Measurements from ENCODE around the gene TTC27. TPM values are rescaled to one million over a fixed set of nuclear protein-coding genes. Genes with fewer than 3 reads are reported as not detected.

TTC27 gene
- total RNA-seq, 1 experiment from 2014 or later, result 25.1 TPM

DNA sequence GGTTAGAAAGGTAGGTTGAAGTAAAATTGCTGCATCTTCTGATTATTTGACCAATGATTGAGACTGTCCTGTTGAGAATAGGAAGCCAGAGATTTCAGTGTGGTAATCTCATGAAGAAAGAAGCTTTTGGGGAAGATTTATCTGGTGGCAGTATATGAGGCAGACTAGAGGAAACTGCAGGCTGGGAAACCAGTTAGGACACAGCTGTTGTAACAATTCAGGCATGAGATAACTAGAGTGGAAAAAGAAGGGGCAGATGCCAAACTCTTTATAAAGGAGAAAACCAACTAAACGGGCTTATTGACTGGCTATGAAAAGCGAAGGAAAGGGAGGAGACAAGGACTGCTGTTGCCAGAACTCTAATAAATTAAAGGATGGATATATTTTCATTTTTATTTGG lies 155.6 kb downstream of the TTC27 start:
- H3K4me3 Mint-ChIP-seq, result no peak overlapping the region
- peaks cover 19% of the 10 kb centered on the region for H3K36me3 Mint-ChIP-seq
- ChIA-PET POLR2A (no interaction called here), CTCF (no interaction called here)
- H3K27ac Mint-ChIP-seq, result 0 out of 2 replicates have a peak overlapping the region, but pooled peaks have one; percentile 13
- TF ChIP-seq MYBL2 (CRISPR knock-in tag; IDR thresholded peaks at IDR 0.05) (no peak), ELF4 (CRISPR knock-in tag; IDR thresholded peaks at IDR 0.05; ENCODE audit: low read depth) (no peak)
- TF ChIP-seq, protein P1, sequence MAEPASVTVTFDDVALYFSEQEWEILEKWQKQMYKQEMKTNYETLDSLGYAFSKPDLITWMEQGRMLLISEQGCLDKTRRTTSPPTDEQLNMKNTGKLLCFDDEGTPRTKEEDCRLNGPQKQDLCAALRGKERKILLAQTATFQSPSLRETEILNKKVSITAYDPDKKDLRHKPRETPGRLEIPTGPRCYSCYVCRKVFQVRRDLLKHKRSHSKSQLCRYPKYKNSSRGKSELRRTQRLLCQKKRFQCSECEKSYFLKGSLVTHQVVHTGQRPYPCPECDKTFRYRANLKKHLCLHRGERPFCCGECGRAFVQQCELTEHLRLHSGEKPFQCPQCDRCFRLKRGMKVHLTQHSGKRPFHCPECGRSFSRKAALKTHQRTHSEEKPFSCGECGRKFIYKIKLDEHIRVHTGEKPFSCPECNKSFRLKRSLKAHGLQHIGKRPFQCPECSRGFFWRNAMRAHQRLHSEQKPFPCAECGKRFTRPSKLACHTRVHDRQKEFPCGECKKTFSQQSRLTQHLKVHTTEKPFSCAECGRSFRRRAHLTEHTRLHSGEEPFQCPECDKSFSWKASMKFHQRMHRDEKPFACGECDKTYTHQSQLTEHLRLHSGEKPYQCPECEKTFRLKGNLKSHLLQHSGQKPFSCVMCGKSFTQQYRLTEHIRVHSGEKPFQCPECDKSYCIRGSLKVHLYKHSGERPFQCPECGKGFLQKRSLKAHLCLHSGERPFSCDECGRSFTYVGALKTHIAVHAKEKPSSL (CRISPR knock-in tag; conservative IDR thresholded peaks at IDR 0.05), result no peak
- TF ChIP-seq, protein P2, sequence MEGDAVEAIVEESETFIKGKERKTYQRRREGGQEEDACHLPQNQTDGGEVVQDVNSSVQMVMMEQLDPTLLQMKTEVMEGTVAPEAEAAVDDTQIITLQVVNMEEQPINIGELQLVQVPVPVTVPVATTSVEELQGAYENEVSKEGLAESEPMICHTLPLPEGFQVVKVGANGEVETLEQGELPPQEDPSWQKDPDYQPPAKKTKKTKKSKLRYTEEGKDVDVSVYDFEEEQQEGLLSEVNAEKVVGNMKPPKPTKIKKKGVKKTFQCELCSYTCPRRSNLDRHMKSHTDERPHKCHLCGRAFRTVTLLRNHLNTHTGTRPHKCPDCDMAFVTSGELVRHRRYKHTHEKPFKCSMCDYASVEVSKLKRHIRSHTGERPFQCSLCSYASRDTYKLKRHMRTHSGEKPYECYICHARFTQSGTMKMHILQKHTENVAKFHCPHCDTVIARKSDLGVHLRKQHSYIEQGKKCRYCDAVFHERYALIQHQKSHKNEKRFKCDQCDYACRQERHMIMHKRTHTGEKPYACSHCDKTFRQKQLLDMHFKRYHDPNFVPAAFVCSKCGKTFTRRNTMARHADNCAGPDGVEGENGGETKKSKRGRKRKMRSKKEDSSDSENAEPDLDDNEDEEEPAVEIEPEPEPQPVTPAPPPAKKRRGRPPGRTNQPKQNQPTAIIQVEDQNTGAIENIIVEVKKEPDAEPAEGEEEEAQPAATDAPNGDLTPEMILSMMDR (IDR thresholded peaks at IDR 0.05), result no peak
- TF ChIP-seq, protein P3, sequence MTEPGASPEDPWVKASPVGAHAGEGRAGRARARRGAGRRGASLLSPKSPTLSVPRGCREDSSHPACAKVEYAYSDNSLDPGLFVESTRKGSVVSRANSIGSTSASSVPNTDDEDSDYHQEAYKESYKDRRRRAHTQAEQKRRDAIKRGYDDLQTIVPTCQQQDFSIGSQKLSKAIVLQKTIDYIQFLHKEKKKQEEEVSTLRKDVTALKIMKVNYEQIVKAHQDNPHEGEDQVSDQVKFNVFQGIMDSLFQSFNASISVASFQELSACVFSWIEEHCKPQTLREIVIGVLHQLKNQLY (CRISPR knock-in tag; IDR thresholded peaks at IDR 0.05), result no peak
- TF ChIP-seq, protein P4, sequence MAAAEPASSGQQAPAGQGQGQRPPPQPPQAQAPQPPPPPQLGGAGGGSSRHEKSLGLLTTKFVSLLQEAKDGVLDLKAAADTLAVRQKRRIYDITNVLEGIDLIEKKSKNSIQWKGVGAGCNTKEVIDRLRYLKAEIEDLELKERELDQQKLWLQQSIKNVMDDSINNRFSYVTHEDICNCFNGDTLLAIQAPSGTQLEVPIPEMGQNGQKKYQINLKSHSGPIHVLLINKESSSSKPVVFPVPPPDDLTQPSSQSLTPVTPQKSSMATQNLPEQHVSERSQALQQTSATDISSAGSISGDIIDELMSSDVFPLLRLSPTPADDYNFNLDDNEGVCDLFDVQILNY (CRISPR knock-in tag; IDR thresholded peaks at IDR 0.05), result no peak
- DNase-seq (ENCODE audit: low spot score) (no peak), ATAC-seq (no peak)
- H3K9me3 Mint-ChIP-seq, result peaks cover 20% of the 10 kb centered on the region
- H3K27me3 Mint-ChIP-seq (ENCODE audit: low read depth), result no peaks in the 10 kb centered on the region; the same call in 1 of the 2 replicates
- H3K4me1 Mint-ChIP-seq, result no peaks in the 10 kb centered on the region

DNA sequence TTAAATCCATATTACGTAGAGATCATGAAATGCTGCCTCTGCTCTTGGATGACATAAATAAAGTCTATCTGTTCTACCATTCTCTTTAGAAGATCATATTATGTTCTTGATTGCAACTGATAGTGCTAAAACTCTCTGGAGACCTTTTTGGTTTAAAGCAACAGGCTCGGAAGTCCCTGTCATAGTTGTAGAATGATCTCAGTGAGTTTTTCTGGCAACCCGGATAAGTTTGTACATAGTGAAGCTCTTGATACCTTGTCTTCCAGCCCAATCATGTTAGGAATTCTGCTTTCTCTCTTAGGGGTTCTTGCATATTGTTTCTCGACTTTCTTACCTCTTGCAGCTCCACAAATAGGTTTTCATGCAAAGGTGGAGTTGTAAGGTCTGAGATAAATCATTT lies 156.1 kb downstream of the TTC27 start:
- Mint-ChIP-seq H3K36me3 (peaks cover 16% of the 10 kb centered on the region), H3K9me3 (peaks cover 17% of the 10 kb centered on the region), H3K4me1 (no peaks in the 10 kb centered on the region), H3K27ac (no peak overlapping the region), H3K4me3 (no peak overlapping the region), H3K27me3 (ENCODE audit: low read depth) (no peaks in the 10 kb centered on the region; the same call in 1 of the 2 replicates)
- POLR2A ChIA-PET, result no interaction called here
- CTCF ChIA-PET, result no interaction called here
- ATAC-seq, result no peak
- no peak for DNase-seq (ENCODE audit: low spot score)
- TF ChIP-seq HMGA2 (CRISPR knock-in tag; IDR thresholded peaks at IDR 0.05), result no peak
- no peak for TF ChIP-seq ELF4 (CRISPR knock-in tag; IDR thresholded peaks at IDR 0.05; ENCODE audit: low read depth)
- TF ChIP-seq TEAD4 (CRISPR knock-in tag; IDR thresholded peaks at IDR 0.05), result no peak
- no peak for TF ChIP-seq EMX1 (CRISPR knock-in tag; IDR thresholded peaks at IDR 0.05)
- TF ChIP-seq JAZF1 (CRISPR knock-in tag; IDR thresholded peaks at IDR 0.05), result no peak
- TF ChIP-seq, protein P5, sequence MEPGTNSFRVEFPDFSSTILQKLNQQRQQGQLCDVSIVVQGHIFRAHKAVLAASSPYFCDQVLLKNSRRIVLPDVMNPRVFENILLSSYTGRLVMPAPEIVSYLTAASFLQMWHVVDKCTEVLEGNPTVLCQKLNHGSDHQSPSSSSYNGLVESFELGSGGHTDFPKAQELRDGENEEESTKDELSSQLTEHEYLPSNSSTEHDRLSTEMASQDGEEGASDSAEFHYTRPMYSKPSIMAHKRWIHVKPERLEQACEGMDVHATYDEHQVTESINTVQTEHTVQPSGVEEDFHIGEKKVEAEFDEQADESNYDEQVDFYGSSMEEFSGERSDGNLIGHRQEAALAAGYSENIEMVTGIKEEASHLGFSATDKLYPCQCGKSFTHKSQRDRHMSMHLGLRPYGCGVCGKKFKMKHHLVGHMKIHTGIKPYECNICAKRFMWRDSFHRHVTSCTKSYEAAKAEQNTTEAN (CRISPR knock-in tag; IDR thresholded peaks at IDR 0.05), result no peak
- TF ChIP-seq, protein P6, sequence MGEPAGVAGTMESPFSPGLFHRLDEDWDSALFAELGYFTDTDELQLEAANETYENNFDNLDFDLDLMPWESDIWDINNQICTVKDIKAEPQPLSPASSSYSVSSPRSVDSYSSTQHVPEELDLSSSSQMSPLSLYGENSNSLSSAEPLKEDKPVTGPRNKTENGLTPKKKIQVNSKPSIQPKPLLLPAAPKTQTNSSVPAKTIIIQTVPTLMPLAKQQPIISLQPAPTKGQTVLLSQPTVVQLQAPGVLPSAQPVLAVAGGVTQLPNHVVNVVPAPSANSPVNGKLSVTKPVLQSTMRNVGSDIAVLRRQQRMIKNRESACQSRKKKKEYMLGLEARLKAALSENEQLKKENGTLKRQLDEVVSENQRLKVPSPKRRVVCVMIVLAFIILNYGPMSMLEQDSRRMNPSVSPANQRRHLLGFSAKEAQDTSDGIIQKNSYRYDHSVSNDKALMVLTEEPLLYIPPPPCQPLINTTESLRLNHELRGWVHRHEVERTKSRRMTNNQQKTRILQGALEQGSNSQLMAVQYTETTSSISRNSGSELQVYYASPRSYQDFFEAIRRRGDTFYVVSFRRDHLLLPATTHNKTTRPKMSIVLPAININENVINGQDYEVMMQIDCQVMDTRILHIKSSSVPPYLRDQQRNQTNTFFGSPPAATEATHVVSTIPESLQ (CRISPR knock-in tag; IDR thresholded peaks at IDR 0.05), result no peak
- TF ChIP-seq, protein P7, sequence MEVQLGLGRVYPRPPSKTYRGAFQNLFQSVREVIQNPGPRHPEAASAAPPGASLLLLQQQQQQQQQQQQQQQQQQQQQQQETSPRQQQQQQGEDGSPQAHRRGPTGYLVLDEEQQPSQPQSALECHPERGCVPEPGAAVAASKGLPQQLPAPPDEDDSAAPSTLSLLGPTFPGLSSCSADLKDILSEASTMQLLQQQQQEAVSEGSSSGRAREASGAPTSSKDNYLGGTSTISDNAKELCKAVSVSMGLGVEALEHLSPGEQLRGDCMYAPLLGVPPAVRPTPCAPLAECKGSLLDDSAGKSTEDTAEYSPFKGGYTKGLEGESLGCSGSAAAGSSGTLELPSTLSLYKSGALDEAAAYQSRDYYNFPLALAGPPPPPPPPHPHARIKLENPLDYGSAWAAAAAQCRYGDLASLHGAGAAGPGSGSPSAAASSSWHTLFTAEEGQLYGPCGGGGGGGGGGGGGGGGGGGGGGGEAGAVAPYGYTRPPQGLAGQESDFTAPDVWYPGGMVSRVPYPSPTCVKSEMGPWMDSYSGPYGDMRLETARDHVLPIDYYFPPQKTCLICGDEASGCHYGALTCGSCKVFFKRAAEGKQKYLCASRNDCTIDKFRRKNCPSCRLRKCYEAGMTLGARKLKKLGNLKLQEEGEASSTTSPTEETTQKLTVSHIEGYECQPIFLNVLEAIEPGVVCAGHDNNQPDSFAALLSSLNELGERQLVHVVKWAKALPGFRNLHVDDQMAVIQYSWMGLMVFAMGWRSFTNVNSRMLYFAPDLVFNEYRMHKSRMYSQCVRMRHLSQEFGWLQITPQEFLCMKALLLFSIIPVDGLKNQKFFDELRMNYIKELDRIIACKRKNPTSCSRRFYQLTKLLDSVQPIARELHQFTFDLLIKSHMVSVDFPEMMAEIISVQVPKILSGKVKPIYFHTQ (CRISPR knock-in tag; IDR thresholded peaks at IDR 0.05), result no peak
- TF ChIP-seq SMAD3 (CRISPR knock-in tag; IDR thresholded peaks at IDR 0.05; ENCODE audit: borderline replicate concordance), result no peak
- TF ChIP-seq, protein P8, sequence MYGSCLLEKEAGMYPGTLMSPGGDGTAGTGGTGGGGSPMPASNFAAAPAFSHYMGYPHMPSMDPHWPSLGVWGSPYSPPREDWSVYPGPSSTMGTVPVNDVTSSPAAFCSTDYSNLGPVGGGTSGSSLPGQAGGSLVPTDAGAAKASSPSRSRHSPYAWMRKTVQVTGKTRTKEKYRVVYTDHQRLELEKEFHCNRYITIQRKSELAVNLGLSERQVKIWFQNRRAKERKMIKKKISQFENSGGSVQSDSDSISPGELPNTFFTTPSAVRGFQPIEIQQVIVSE (CRISPR knock-in tag; IDR thresholded peaks at IDR 0.05; ENCODE audit: borderline replicate concordance), result no peak
- TF ChIP-seq, protein P4 (CRISPR knock-in tag; IDR thresholded peaks at IDR 0.05), result no peak
- no peak for TF ChIP-seq CBFB (CRISPR knock-in tag; IDR thresholded peaks at IDR 0.05; ENCODE audit: low read depth)
- TF ChIP-seq, protein P9, sequence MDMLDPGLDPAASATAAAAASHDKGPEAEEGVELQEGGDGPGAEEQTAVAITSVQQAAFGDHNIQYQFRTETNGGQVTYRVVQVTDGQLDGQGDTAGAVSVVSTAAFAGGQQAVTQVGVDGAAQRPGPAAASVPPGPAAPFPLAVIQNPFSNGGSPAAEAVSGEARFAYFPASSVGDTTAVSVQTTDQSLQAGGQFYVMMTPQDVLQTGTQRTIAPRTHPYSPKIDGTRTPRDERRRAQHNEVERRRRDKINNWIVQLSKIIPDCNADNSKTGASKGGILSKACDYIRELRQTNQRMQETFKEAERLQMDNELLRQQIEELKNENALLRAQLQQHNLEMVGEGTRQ (CRISPR knock-in tag; IDR thresholded peaks at IDR 0.05), result no peak
- no peak for TF ChIP-seq RELA (CRISPR knock-in tag; IDR thresholded peaks at IDR 0.05; ENCODE audit: borderline replicate concordance)
- TF ChIP-seq MXD4 (CRISPR knock-in tag; IDR thresholded peaks at IDR 0.05; ENCODE audit: borderline replicate concordance), result no peak
- no peak for TF ChIP-seq TCF7 (CRISPR knock-in tag; IDR thresholded peaks at IDR 0.05; ENCODE audit: low read depth)

Data from WTC11 (cell line).